H4 (cell line): ENCODE results near the gene SLMAP. TPM values are rescaled to one million over a fixed set of nuclear protein-coding genes. Genes with fewer than 3 reads are reported as not detected.
"Not testable (repeated sequence)": the region's sequence is repeated elsewhere in the genome, so short reads cannot be mapped to it uniquely, and the experiment has no call there.

Experiments used
- DNase-seq: peaks from one replicate; pipeline ENCODE4 v3.0.0-alpha.2; 2015; ENCODE audit warnings: low spot score
- total RNA-seq: library from RNA; depleted of rRNA; stranded (reverse); fragments of >200 nt; shearing (Covaris generic); gene quantifications from 2 replicates; pipeline ENCODE4 v1.2.3, GENCODE V29; 2014

SLMAP gene
- total RNA-seq, 1 experiment from 2014 or later: 17.0 TPM

DNA sequence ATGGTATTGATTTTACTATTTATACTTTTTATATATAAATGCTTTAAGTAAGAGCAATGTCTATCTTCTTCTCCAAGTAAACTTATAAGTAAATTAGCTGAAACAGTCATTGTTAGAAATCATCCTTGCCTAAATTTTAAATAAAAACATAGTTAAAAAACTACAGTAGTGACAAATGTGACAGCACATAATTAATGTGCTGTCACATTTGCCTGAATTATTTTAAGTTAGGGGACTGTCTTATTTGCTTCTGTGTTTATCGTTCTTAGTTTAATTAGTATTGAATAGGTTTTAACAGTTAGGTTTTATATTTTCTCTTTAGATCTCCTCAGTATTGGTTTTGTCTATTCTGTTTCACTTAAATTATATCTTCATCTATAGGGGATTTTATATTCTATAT lies 36.1 kb downstream of the SLMAP start:
- DNase-seq: no peak

- no peak for DNase-seq
These were observed 37.7 kb downstream of the SLMAP start for GRCh38 chr3:57793737-57794187.

- no peak for DNase-seq
These were observed 38.4 kb downstream of the SLMAP start for GRCh38 chr3:57794501-57794900.

- DNase-seq: no peak
These were observed 38.8 kb downstream of the SLMAP start for GRCh38 chr3:57794951-57795350.

DNA sequence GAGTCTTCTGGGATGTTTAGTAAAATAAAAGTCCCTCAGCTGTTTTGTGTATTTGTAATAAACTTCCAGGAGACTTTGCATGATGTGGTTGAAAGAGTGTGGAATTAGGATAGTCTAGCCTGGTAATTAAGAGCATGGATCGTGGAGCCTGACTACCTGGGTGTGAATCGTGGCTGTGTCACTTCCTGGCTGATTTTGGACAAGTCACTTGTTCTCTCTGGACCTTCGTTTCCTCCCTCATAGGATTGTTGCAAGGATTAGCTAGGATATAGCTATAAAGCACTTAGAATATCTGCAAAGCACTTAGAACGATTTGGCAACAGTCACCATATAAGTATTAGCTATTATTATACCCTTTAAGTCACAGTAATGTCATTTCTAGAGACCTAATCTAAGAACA lies 40.2 kb downstream of the SLMAP start:
- no peak for DNase-seq

- no peak for DNase-seq
These were observed 41.8 kb downstream of the SLMAP start for GRCh38 chr3:57797701-57798487.

DNA sequence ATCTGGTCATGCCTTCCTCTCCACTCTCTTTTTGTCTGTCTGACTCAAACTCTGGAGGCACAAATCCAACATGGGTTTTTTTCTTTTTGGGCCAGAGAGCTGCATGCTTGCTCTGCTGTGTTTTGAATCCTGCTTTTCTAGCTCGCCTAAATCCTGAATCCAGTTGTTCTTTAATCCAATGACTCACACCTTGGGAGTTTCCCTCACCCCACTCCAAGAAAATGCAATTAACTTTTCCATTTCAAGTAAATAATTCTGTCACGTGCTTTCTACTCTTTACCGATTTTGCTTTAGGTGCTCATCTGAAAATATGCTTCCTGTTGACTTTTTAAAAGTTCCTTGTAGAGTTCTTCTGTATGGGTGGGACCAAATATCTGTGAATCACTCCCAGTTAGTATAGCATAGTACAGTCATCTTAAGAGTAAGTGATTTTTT lies 47.6 kb downstream of the SLMAP start:
- peak; percentile 85 for DNase-seq

- DNase-seq: no peak
These were observed 49.2 kb downstream of the SLMAP start for GRCh38 chr3:57805266-57805665.

GRCh38 chr3:57805674-57806073 lies 49.6 kb downstream of the SLMAP start:
- DNase-seq: peak; percentile 20

GRCh38 chr3:57806195-57806594 lies 50.1 kb downstream of the SLMAP start:
- not testable (repeated sequence) for DNase-seq

- DNase-seq: no peak
These were observed 53.0 kb downstream of the SLMAP start for GRCh38 chr3:57808961-57809608.

DNA sequence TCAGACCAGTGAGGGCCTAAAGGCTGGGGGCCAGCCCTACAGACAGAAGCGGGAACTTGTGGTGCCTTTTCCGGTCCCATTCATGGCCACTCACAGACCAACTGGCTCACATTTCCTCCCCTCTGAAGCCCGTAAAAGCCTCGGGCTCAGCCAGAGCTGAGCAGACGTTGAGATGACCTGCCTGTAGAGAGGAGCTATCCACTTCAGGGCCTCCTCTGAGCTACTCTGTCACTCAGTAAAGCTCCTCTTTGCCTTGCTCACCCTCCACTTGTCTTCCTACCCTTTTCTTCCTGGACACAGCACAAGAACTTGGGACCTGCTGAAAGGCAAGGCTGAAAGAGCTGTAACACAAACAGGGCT lies 53.5 kb downstream of the SLMAP start:
- DNase-seq: no peak

GRCh38 chr3:57810048-57810447 lies 53.9 kb downstream of the SLMAP start:
- DNase-seq: no peak

- DNase-seq: no peak
These were observed 54.5 kb downstream of the SLMAP start for GRCh38 chr3:57810471-57811137.

DNA sequence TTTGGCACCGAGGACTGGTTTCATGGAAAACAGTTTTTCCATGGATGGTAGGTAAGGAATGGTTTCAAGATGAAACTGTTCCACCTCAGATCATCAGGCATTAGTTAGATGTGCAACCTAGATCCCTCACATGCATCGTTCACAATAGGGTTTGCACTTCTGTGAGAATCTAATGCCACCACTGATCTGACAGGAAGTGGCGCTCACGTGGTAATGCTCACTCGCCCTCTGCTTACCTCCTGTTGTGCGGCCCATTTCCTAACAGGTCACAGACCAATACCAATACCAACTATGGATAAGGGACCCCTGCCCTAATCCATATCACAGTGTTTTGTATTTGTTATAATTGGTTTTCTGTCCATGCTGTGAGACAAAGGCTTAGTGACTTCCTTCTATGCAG lies 58.9 kb downstream of the SLMAP start:
- no peak for DNase-seq

GRCh38 chr3:57816471-57817095 lies 60.5 kb downstream of the SLMAP start:
- no peak for DNase-seq

- no peak for DNase-seq
These were observed 62.7 kb downstream of the SLMAP start for GRCh38 chr3:57818772-57819171.

- no peak for DNase-seq
These were observed 64.4 kb downstream of the SLMAP start for GRCh38 chr3:57820479-57820878.

DNA sequence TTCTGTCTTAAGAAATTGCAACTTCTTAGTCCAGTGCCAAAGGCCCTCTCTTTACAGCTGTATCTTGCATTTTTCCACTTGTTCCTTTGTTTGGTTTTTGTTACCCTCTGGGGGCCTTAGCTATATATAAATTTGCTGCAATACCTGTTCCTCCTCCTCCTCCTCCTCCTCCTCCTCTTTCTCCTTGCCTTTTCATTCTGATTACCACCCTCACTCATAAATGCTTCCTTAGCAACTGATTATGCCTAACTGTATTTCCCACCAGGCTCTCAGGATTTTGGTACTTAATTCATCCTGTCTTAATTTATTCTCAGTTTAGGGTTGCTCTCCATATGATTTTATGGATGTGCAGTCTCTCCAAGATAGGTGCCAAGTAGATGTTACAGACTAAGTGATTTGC lies 65.7 kb downstream of the SLMAP start:
- no peak for DNase-seq

DNA sequence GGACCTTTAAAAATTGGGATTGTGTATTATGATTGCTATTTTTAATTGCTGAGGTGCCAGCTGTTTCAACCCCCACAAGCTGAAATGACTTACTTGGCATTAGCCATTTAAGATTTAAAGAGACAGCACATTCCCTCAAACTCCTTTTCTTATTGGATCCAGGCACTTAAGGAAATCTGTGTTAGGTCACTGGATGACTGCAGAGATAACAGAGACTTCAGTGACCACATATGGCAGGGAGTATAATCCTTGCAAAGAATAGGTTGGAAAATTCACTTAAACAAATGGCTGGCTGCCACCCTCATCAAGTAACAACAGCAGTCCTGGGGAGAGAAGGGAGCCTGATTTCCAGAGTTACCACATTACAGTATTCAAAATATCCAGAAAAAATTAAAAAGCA lies 66.6 kb downstream of the SLMAP start:
- no peak for DNase-seq

- no peak for DNase-seq
These were observed 69.0 kb downstream of the SLMAP start for GRCh38 chr3:57825116-57825515.

DNA sequence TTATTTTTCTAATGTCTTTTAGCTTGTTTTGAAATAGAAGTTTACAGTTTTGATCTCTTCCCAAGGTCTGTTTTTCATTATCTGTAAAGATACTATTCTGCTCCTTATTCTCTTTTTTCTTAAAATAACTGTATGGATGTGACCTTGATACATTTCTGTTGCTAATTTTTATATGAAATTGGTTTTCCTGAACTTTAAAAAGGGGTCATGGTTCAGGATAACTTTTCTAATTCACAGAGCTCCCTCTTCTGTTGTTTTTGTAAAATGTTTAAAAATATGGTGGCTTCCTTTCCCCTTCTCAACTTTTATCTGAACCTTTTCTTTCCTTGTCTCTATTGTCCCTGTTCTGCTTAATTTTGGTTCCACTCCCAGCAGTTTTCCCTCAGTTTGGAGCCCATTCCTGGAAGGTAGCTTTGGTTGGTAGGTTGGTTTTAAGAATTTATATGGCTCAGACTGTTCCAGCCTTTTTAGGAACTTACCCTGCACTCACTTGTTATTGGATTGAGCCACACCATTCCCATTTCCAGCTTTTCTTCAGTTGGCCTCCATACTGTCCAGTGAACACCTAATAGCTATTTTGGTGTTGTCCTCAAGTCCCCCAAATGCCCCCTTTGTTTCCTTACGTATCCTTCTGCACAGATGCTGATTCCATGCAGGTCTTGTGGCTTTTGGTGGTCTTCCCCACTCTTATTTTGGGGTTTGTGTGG lies 70.3 kb downstream of the SLMAP start:
- DNase-seq: no peak
